OCI-LY3 (cell line): Measurements from ENCODE around the gene NXN.
"Not testable (repeated sequence)": the region's sequence is repeated elsewhere in the genome, so short reads cannot be mapped to it uniquely, and the experiment has no call there.

Experiments
- H2AFZ ChIP-seq: fragments of 200-600, 300-600 bp; shearing (Covaris generic); 2 replicates; pipeline ENCODE4 v1.6.0; 2014; ENCODE audit warnings: antibody characterized with exemption, low read depth, low read length
- H3K27ac ChIP-seq: fragments of 200-600, 300-600 bp; sonication (generic); 2 replicates; pipeline ENCODE4 v1.5.1; 2014; ENCODE audit warnings: mild to moderate bottlenecking, low read length, moderate library complexity, mixed read lengths
- H3K27me3 ChIP-seq: fragments of 200-600, 300-600 bp; sonication (generic); 2 replicates; pipeline ENCODE4 v1.6.1; 2014; ENCODE audit warnings: low read depth, low read length, mixed read lengths
- H3K36me3 ChIP-seq: fragments of 200-600, 300-600 bp; sonication (generic); replicated peaks from 2 replicates; pipeline ENCODE3; 2014; ENCODE audit warnings: low read depth, low read length, mixed read lengths
- H3K4me1 ChIP-seq: fragments of 300-600, 200-600 bp; sonication (generic); 2 replicates; pipeline ENCODE4 v1.6.1; 2014; ENCODE audit warnings: low read length, mixed read lengths
- H3K4me2 ChIP-seq: fragments of 200-600, 300-600 bp; sonication (generic); 2 replicates; pipeline ENCODE4 v1.6.1; 2014; ENCODE audit warnings: low read length, mixed read lengths
- H3K4me3 ChIP-seq: fragments of 300-600, 200-600 bp; sonication (generic); 2 replicates; pipeline ENCODE4 v1.5.1; 2014; ENCODE audit warnings: antibody characterized with exemption, mild to moderate bottlenecking, low read length, moderate library complexity
- H3K79me2 ChIP-seq: fragments of 300-600, 200-600 bp; shearing (Covaris generic); 2 replicates; pipeline ENCODE4 v1.6.1; 2014; ENCODE audit warnings: mild to moderate bottlenecking, low read length, mixed read lengths
- H3K9ac ChIP-seq: fragments of 300-600, 200-600 bp; shearing (Covaris generic); 2 replicates; pipeline ENCODE4 v1.6.0; 2014; ENCODE audit warnings: mild to moderate bottlenecking, low read length, moderate library complexity
- H3K9me3 ChIP-seq: fragments of 200-600, 300-600 bp; shearing (Covaris generic); 2 replicates; pipeline ENCODE4 v1.6.1; 2014; ENCODE audit warnings: low read length, mixed read lengths; ENCODE audit not compliant: insufficient read depth
- H4K20me1 ChIP-seq: fragments of 200-600, 300-600 bp; sonication (generic); 2 replicates; pipeline ENCODE4 v1.6.1; 2016; ENCODE audit warnings: low read length, mixed read lengths; ENCODE audit not compliant: insufficient read depth
- CTCF ChIP-seq: fragments of 200-600, 300-600 bp; sonication (generic); IDR thresholded peaks from 2 replicates; pipeline ENCODE4 v1.5.1; 2014; ENCODE audit warnings: antibody characterized with exemption, low read length, low read depth
- EZH2phosphoT487 ChIP-seq: fragments of 200-600 bp; shearing (Covaris generic); IDR thresholded peaks from 2 replicates; pipeline ENCODE4 v1.6.1; 2018; ENCODE audit warnings: antibody characterized with exemption, mixed run types, low read depth

The NXN gene

DNA sequence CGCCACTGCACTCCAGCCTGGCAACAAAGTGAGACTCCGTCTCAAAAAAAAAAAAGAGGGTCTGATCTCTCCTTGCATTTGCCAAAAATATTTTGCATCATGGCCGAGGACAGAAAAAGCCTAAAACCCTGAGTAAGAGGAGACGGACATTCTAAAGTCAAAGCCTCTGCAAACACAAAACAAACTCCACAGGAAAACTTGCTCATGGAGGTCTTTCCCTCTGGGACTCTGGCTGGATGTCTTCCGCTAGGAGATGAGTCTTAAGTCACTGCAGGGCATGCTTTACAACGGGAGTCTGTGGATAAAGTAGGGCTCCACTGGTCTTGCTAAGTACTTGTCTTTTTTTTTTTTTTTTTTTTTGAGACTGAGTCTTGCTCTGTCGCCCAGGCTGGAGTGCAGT lies 123.4 kb downstream of the NXN start:
- Histone ChIP-seq H3K36me3 (no peaks in the 10 kb centered on the region), H4K20me1 (no peaks in the 10 kb centered on the region), H3K27me3 (no peaks in the 10 kb centered on the region), H2AFZ (no peak overlapping the region), H3K4me1 (no peaks in the 10 kb centered on the region), H3K9me3 (no peaks in the 10 kb centered on the region), H3K4me2 (no peak overlapping the region), H3K27ac (no peak overlapping the region), H3K4me3 (no peak overlapping the region), H3K9ac (no peak overlapping the region), H3K79me2 (no peaks in the 10 kb centered on the region)
- TF ChIP-seq EZH2phosphoT487, result no peak
- TF ChIP-seq CTCF, result no peak

DNA sequence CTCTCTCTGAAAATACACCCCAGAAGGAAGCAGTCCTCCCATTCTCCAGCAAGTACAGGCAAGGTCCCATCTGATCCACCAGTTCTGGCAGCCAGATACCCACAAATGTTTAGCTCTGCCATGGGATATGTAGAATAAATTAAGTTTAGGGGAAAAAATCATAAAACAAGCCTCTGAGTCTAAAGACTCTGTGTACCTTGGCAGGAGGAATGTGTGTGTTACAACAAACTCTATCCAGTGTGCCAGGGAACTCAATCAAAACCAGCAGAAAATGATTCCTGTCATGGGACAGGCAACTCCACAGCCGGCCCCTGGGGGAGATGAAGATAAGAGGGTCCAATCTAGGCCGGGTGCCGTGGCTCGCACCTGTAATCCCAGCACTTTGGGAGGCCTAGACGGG lies 124.0 kb downstream of the NXN start:
- no peaks in the 10 kb centered on the region for H4K20me1 ChIP-seq
- H2AFZ ChIP-seq, result no peak overlapping the region
- H3K9ac ChIP-seq, result no peak overlapping the region
- H3K4me2 ChIP-seq, result no peak overlapping the region
- TF ChIP-seq EZH2phosphoT487, result no peak
- no peak for TF ChIP-seq CTCF
- no peaks in the 10 kb centered on the region for H3K9me3 ChIP-seq
- no peak overlapping the region for H3K4me3 ChIP-seq
- no peaks in the 10 kb centered on the region for H3K27me3 ChIP-seq
- no peaks in the 10 kb centered on the region for H3K4me1 ChIP-seq
- no peak overlapping the region for H3K27ac ChIP-seq
- no peaks in the 10 kb centered on the region for H3K79me2 ChIP-seq
- H3K36me3 ChIP-seq, result no peaks in the 10 kb centered on the region

DNA sequence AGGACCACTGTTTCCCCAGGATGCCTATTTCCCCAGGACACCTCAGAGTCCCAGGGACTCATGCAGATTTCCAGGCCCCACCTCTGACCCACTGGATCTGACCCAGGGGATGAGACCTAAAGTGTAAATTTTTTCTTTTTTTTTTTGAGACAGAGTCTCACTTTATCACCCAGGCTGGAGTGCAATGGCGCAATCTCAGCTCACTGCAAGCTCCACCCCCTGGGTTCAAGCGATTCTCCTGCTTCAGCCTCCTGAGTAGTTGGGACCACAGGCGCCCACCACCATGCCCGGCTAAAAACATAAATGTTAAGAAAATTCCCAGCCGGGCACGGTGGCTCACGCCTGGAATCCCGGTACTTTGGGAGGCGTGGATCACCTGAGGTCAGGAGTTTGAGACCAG lies 126.7 kb downstream of the NXN start:
- H3K4me1 ChIP-seq, H3K9ac ChIP-seq, H4K20me1 ChIP-seq, H2AFZ ChIP-seq, H3K4me3 ChIP-seq, H3K4me2 ChIP-seq, H3K27ac ChIP-seq, H3K36me3 ChIP-seq, H3K27me3 ChIP-seq, H3K79me2 ChIP-seq, H3K9me3 ChIP-seq: not testable (repeated sequence)

GRCh38 chr17:852349-852748 lies 127.2 kb downstream of the NXN start:
- no peaks in the 10 kb centered on the region for H3K9me3 ChIP-seq
- H3K9ac ChIP-seq, result no peak overlapping the region
- no peaks in the 10 kb centered on the region for H3K36me3 ChIP-seq
- H3K4me3 ChIP-seq, result no peak overlapping the region
- no peaks in the 10 kb centered on the region for H3K4me1 ChIP-seq
- no peak overlapping the region for H3K4me2 ChIP-seq
- H3K27ac ChIP-seq, result no peak overlapping the region
- no peak overlapping the region for H2AFZ ChIP-seq
- H4K20me1 ChIP-seq, result no peaks in the 10 kb centered on the region
- TF ChIP-seq CTCF, result no peak
- no peak for TF ChIP-seq EZH2phosphoT487
- H3K79me2 ChIP-seq, result no peaks in the 10 kb centered on the region
- H3K27me3 ChIP-seq, result no peaks in the 10 kb centered on the region

DNA sequence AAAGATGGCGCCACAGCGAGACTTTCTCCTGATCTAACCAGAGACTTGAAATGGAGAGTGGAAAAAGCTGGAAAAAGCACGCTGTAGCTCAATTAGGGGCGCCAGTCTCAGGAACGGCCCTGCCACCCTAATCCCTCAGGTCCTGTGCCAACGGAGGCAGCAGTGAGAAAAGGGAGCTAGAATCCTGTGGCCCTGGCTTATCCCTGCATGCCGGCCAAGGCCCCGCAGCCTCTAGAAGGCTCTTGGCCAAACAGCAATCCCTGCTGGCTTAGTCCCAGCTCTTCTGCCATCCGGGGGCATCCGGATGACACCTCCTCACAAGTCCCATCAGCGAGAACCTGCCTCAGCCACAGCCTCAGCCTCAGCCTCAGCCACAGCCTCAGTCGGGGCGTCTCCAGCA lies 127.7 kb downstream of the NXN start:
- TF ChIP-seq CTCF, result no peak
- TF ChIP-seq EZH2phosphoT487, result no peak
- Histone ChIP-seq H3K4me2 (no peak overlapping the region), H3K27ac (no peak overlapping the region), H3K79me2 (no peaks in the 10 kb centered on the region), H3K36me3 (no peaks in the 10 kb centered on the region), H3K9me3 (no peaks in the 10 kb centered on the region), H4K20me1 (no peaks in the 10 kb centered on the region), H2AFZ (no peak overlapping the region), H3K4me1 (no peaks in the 10 kb centered on the region), H3K9ac (no peak overlapping the region), H3K27me3 (no peaks in the 10 kb centered on the region), H3K4me3 (no peak overlapping the region)
